CD14-positive monocyte (primary cell): ENCODE measurements around the gene CRYGS. TPM values are rescaled to one million over a fixed set of nuclear protein-coding genes. Genes with fewer than 3 reads are reported as not detected.

Experiments used
- DNase-seq, 3 donors: peaks; one replicate each; pipeline ENCODE4 v3.0.0-alpha.2; 2011 to 2022
- H2AFZ ChIP-seq: 2 replicates; pipeline ENCODE4 v1.6.0; 2012; ENCODE audit warnings: mild to moderate bottlenecking, low read depth, low read length, inconsistent platforms; ENCODE audit not compliant: insufficient read depth, poor library complexity, severe bottlenecking
- H3K27ac ChIP-seq, 2 donors: 1 replicate in 1 of 2; 2 replicates in 1 of 2; pipeline ENCODE4 v1.5.1; 2012 to 2013; ENCODE audit warnings: low read length in 2 of 2, control low read depth in 1 of 2, inconsistent platforms in 1 of 2, low read depth in 1 of 2, mild to moderate bottlenecking in 1 of 2
- H3K27me3 ChIP-seq, 2 donors: one replicate each; pipeline versions ENCODE4 v1.6.0 to v1.6.1; 2011 to 2013; ENCODE audit warnings: low read length in 2 of 2; ENCODE audit not compliant: control insufficient read depth in 2 of 2, insufficient read depth in 2 of 2
- H3K36me3 ChIP-seq, 2 donors: replicated peaks in 1 of 2; 1 replicate in 1 of 2; 2 replicates in 1 of 2; pipeline versions ENCODE4 v1.5.1 to v1.6.1; 2012 to 2013; ENCODE audit warnings: low read length in 2 of 2, control low read depth in 1 of 2, inconsistent platforms in 1 of 2, mild to moderate bottlenecking in 1 of 2; ENCODE audit not compliant: insufficient read depth in 2 of 2, control insufficient read depth in 1 of 2
- H3K4me1 ChIP-seq, 2 donors: 1 replicate in 1 of 2; 2 replicates in 1 of 2; pipeline versions ENCODE4 v1.5.1 to v1.6.1; 2012 to 2013; ENCODE audit warnings: low read length in 2 of 2, control low read depth in 1 of 2, inconsistent platforms in 1 of 2, mild to moderate bottlenecking in 1 of 2, moderate library complexity in 1 of 2; ENCODE audit not compliant: insufficient read depth in 2 of 2, control insufficient read depth in 1 of 2
- H3K4me2 ChIP-seq: replicated peaks from 2 replicates; pipeline ENCODE3; 2012; ENCODE audit warnings: low read length, moderate library complexity, mild to moderate bottlenecking; ENCODE audit not compliant: poor library complexity, severe bottlenecking; ENCODE audit errors: extremely low read depth
- H3K4me3 ChIP-seq, 3 experiments: fragments of 200-600 bp in 1 of 3; sonication (generic) in 1 of 3; replicated peaks in 1 of 3; 1 replicate in 2 of 3; 2 replicates in 1 of 3; pipeline ENCODE4 v1.5.1; 2011 to 2013; ENCODE audit warnings: low read length in 3 of 3, mild to moderate bottlenecking in 3 of 3, control low read depth in 2 of 3, low read depth in 2 of 3, inconsistent platforms in 1 of 3, moderate library complexity in 1 of 3
- H3K79me2 ChIP-seq: 2 replicates; pipeline ENCODE4 v1.6.0; 2012; ENCODE audit warnings: mild to moderate bottlenecking, control low read depth, inconsistent platforms, low read length, moderate library complexity; ENCODE audit not compliant: insufficient read depth
- H3K9ac ChIP-seq: 2 replicates; pipeline ENCODE4 v1.6.0; 2017; ENCODE audit warnings: low read length, mild to moderate bottlenecking; ENCODE audit not compliant: insufficient read depth, poor library complexity, severe bottlenecking
- H3K9me3 ChIP-seq, 2 donors: replicated peaks in 1 of 2; 1 replicate in 1 of 2; 2 replicates in 1 of 2; pipeline versions ENCODE4 v1.5.1 to v1.6.1; 2012 to 2013; ENCODE audit warnings: low read length in 2 of 2, control low read depth in 1 of 2; ENCODE audit not compliant: control insufficient read depth in 1 of 2, insufficient read depth in 1 of 2
- H4K20me1 ChIP-seq: 2 replicates; pipeline ENCODE4 v1.6.0; 2012; ENCODE audit warnings: mild to moderate bottlenecking, low read length, control low read depth, moderate library complexity; ENCODE audit not compliant: insufficient read depth
- H3K27ac Mint-ChIP-seq, 7 donors: one replicate each; pipeline ENCODE4 v1.8.0; 2020; ENCODE audit warnings: mild to moderate bottlenecking in 7 of 7, mixed read lengths in 7 of 7, moderate library complexity in 6 of 7, inconsistent platforms in 2 of 7
- H3K27me3 Mint-ChIP-seq, 3 donors: one replicate each; pipeline ENCODE4 v1.8.0; 2021 to 2022; ENCODE audit warnings: low read depth in 3 of 3, mild to moderate bottlenecking in 3 of 3, mixed read lengths in 3 of 3, moderate library complexity in 3 of 3, inconsistent platforms in 1 of 3
- H3K36me3 Mint-ChIP-seq, 2 donors: one replicate each; pipeline ENCODE4 v1.8.0; 2020; ENCODE audit warnings: mixed read lengths in 2 of 2, inconsistent platforms in 1 of 2, mild to moderate bottlenecking in 1 of 2
- H3K4me1 Mint-ChIP-seq: one replicate; pipeline ENCODE4 v1.8.0; 2020; ENCODE audit warnings: mild to moderate bottlenecking, mixed read lengths
- H3K4me3 Mint-ChIP-seq, 2 donors: one replicate each; pipeline ENCODE4 v1.8.0; 2020; ENCODE audit warnings: mild to moderate bottlenecking in 2 of 2, mixed read lengths in 2 of 2, moderate library complexity in 1 of 2
- H3K9me3 Mint-ChIP-seq, 7 donors: one replicate each; pipeline ENCODE4 v1.8.0; 2020 to 2022; ENCODE audit warnings: mixed read lengths in 7 of 7, mild to moderate bottlenecking in 6 of 7, moderate library complexity in 6 of 7, inconsistent platforms in 2 of 7
- WGBS: methylation state at CpG from one replicate; pipeline ENCODE4 v1.1.5; 2013; ENCODE audit warnings: missing lambda C conversion rate; ENCODE audit not compliant: insufficient coverage; 5-methylcytosine and 5-hydroxymethylcytosine counted together
- intact Hi-C, 2 donors: fragments of 100-400 bp; cut with micrococcal nuclease; formaldehyde crosslinking; loops; one replicate each; pipeline versions ENCODE4 v1.15.0 to v1.15.1; 2023
- polyA plus RNA-seq, 3 donors: library from polyadenylated mRNA; depleted of rRNA in 1 of 3; unstranded in 2 of 3; stranded (reverse) in 1 of 3; fragments of 300-500 nt in 2 of 3; fragments of >200 nt in 1 of 3; fragmentation: Illumina TruSeq in 2 of 3; gene quantifications; 1 replicate in 2 of 3; 2 replicates in 1 of 3; pipeline ENCODE4 v1.2.3, GENCODE V29; 2012 to 2021
- TF ChIP-seq, protein P1 (sequence below): fragments of 200-600 bp; IDR thresholded peaks from one replicate; pipeline ENCODE4 v1.8.0; 2022; ENCODE audit warnings: antibody characterized with exemption, mild to moderate bottlenecking

CRYGS gene
- polyA plus RNA-seq, 3 donors, result 0.25 to 4.1 TPM; not detected in 1

DNA sequence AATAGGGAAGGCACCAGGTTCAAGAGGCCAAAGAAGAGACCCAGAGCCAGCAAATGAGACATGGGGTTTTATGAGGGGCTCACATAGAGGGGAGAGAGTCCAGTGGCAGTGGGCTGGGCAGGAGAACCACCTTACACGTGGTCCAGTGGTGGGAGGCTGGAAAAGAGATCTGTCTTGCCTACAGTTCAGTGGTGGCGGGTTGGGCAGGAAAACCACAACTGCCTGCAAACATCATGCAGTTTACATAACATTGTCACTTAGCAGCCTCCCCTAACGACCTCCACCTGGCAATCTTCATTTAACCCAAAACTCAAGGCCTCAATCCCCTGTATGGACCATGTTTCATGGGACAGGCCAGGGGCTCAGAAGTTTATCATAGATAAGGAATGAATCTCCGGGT, 29.1 kb downstream of the CRYGS start:
- Histone ChIP-seq H3K9ac (no peak overlapping the region), H3K4me1 (peaks cover 4 to 18% of the 10 kb centered on the region in 2 donors), H3K4me2 (no peak overlapping the region), H3K9me3 (peaks cover 11 to 13% of the 10 kb centered on the region in 2 donors), H3K4me3 (no peak overlapping the region), H3K27ac (no peak overlapping the region), H3K27me3 (no peaks in the 10 kb centered on the region), H3K36me3 (no peaks in the 10 kb centered on the region), H4K20me1 (no peaks in the 10 kb centered on the region), H2AFZ (no peak overlapping the region), H3K79me2 (no peaks in the 10 kb centered on the region)
- Mint-ChIP-seq H3K36me3 (peaks cover 0 to 6% of the 10 kb centered on the region in 2 donors), H3K4me3 (no peak overlapping the region), H3K27me3 (peaks cover 0 to 1% (median 0%) of the 10 kb centered on the region in 3 donors), H3K4me1 (peaks cover 26% of the 10 kb centered on the region), H3K27ac (no peak overlapping the region), H3K9me3 (peaks cover 10 to 15% (median 13%) of the 10 kb centered on the region in 7 donors)
- intact Hi-C loops, result no loop called here
- no peak for DNase-seq
- TF ChIP-seq, protein P1, sequence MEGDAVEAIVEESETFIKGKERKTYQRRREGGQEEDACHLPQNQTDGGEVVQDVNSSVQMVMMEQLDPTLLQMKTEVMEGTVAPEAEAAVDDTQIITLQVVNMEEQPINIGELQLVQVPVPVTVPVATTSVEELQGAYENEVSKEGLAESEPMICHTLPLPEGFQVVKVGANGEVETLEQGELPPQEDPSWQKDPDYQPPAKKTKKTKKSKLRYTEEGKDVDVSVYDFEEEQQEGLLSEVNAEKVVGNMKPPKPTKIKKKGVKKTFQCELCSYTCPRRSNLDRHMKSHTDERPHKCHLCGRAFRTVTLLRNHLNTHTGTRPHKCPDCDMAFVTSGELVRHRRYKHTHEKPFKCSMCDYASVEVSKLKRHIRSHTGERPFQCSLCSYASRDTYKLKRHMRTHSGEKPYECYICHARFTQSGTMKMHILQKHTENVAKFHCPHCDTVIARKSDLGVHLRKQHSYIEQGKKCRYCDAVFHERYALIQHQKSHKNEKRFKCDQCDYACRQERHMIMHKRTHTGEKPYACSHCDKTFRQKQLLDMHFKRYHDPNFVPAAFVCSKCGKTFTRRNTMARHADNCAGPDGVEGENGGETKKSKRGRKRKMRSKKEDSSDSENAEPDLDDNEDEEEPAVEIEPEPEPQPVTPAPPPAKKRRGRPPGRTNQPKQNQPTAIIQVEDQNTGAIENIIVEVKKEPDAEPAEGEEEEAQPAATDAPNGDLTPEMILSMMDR, result no peak
- 0% methylated on average over 1 of the region's 4 CpGs for WGBS

- 100% methylated on average over 1 of the region's 3 CpGs for WGBS
- no peak overlapping the region for H3K4me3 ChIP-seq
- H3K36me3 ChIP-seq, result no peaks in the 10 kb centered on the region
- no peak overlapping the region for H3K27ac ChIP-seq
- H3K4me2 ChIP-seq, result no peak overlapping the region
- H3K4me1 ChIP-seq, result peaks cover 4 to 17% of the 10 kb centered on the region in 2 donors
- Mint-ChIP-seq H3K36me3 (peaks cover 0 to 6% of the 10 kb centered on the region in 2 donors), H3K4me3 (no peak overlapping the region), H3K27ac (no peak overlapping the region), H3K4me1 (peaks cover 26% of the 10 kb centered on the region), H3K9me3 (peaks cover 10 to 15% (median 13%) of the 10 kb centered on the region in 7 donors), H3K27me3 (peaks cover 0 to 1% (median 0%) of the 10 kb centered on the region in 3 donors)
- no peaks in the 10 kb centered on the region for H3K27me3 ChIP-seq
- no peaks in the 10 kb centered on the region for H4K20me1 ChIP-seq
- H3K79me2 ChIP-seq, result no peaks in the 10 kb centered on the region
- TF ChIP-seq, protein P1, result peak; percentile 66
- intact Hi-C loops, result no loop called here
- H3K9me3 ChIP-seq, result peaks cover 11 to 13% of the 10 kb centered on the region in 2 donors
- no peak overlapping the region for H2AFZ ChIP-seq
- DNase-seq, result no peak
- no peak overlapping the region for H3K9ac ChIP-seq
These were observed 29.7 kb downstream of the CRYGS start for GRCh38 chr3:186514296-186515002.
